Stimulated activated CD4-positive, alpha-beta T cell treated with anti-CD3 and anti-CD28 coated beads, Interleukin-2, amount 100 ng/mL, for 48 hours (primary cell): ENCODE measurements around the gene EIF3K.
A peak's percentile ranks its signal among the peaks of the same experiment; 100 is the strongest.

Experiments
- DNase-seq, 2 donors: peaks; one replicate each; pipeline ENCODE4 v3.0.0-alpha.2; 2020

The EIF3K gene

DNA sequence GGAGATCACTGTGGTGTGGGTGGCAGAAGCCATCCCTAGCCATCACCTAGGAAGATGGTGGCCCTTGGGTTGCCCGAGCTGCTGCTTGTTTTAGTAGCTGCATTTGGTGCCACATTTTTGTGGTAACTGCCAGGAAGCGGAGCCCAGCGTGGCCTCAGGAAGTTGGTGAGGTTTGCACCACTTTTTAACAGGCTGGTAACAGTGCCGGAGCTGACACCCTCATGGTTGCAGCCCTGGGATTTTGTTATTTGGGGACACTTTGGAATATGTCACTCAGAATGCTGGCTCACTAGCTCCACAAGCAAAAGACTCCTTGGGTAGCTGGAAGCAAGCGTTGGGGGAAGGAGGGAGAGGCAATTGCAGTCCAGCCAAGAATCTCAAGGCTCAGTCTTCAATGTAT is 50.6 kb downstream of the EIF3K start:
- no peak for DNase-seq

DNA sequence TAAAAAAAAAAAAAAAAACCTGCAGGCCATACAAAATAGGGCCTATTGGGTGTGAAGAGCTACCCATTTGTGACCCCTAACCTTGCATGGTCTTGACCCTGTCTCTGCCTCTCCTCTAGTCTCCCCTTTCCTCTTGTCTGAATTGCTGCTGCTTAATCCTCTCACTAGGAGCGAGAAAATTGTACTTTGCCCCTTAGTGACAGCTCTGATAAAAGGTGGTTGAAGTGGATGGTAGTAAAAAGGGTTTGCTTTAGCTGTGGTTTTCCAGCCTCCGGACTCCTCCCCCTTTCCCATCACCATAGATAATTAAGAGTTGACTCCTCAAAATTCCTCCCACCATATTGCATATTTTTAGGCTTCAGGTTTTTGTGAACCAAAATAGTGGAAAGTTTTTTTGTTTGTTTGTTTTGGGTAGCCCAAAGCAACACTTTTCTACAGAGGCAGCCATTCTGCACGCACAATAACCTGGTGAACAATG is 52.0 kb downstream of the EIF3K start:
- DNase-seq: no peak

DNA sequence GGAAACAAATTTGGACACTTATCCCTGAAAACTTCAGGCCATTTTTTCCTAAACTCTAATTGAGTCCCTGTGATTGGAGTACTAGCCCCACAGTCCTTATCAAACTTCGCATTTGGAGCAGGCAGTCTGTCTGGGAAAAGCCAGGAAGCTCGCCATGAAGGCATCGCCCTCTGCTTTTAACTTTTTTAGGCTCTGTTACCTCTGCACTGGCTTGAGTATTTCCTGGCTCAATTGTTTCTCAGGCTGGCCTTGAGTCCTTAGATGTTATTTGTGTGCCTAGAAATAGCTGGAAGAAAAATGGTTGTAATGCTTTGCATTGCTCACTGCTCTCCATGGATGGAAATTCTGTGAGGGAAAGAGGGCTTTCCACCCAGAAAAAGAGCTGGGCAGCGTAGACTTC is 52.7 kb downstream of the EIF3K start:
- DNase-seq: no peak

DNA sequence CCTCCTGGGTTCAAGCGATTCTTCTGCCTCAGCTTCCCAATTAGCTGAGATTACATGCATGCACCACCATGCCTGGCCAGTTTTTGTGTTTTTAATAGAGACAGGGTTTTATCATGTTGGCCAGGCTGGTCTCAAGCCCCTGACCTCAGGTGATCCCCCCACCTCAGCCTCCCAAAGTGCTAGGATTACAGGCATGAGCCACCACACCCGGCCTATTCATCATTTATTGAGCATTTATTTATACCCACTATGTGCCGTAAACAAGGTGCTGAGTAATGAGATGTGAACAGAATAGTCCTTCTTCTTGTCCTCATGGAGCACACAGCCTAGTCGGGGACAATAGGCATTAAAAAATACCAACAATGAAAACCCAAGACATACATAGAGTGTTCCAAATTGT is 54.0 kb downstream of the EIF3K start:
- DNase-seq: no peak

DNA sequence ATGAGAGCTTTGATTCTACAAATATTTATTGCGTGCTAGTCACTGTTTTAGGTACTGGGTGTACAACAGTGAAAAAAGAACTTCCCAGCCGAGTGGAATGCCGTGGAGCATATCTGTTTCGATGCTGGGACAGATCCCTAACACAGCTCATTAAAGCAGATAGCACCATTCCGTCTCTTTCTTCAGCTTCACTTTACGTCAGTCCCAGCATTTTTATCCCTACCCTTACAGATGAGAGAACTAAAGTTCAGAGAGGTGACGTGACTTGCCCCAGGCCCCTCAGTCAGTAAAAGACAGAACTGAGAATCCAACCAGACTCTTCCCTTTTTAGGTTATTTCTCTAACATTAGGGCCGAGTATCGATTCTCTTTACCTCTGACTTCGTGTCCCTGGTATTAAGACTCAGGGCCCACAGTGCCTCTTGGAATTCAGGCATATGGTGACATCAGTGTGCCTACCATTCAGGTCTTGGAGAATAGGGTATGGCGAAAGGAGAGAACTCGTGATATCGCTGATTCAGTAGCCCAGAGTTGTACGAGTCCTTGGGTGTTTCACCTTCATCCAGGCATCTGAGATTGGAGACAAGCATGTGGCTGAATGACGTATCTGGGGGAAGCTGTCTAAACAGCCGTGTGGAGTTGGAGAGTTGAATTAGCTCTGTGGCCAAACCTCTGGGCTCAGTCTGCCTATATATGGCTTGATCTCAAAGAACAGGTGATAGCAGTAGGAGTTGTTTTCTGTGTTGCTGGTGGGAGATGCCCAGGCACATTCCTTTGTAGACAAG is 55.6 kb downstream of the EIF3K start:
- no peak for DNase-seq

DNA sequence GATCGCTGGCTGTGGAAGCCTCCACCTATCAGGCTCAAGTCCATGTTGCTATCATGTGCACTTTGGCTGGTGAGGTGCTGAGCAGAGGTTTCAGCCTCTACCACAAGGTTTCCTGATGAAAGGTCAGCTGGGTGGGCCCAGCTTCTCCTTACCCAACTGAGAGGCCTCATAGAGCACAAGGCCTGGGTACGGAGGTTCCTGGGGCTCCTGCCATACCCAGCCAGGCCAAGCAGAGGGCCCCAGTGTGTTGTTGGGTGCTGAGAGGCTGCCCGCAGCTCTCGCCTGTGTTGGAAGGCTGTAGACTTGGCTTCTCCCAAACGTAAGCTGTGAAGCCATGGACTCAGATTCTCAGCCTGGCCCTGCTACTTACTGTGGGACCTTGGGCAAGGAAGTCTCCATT is 56.6 kb downstream of the EIF3K start:
- no peak for DNase-seq

DNA sequence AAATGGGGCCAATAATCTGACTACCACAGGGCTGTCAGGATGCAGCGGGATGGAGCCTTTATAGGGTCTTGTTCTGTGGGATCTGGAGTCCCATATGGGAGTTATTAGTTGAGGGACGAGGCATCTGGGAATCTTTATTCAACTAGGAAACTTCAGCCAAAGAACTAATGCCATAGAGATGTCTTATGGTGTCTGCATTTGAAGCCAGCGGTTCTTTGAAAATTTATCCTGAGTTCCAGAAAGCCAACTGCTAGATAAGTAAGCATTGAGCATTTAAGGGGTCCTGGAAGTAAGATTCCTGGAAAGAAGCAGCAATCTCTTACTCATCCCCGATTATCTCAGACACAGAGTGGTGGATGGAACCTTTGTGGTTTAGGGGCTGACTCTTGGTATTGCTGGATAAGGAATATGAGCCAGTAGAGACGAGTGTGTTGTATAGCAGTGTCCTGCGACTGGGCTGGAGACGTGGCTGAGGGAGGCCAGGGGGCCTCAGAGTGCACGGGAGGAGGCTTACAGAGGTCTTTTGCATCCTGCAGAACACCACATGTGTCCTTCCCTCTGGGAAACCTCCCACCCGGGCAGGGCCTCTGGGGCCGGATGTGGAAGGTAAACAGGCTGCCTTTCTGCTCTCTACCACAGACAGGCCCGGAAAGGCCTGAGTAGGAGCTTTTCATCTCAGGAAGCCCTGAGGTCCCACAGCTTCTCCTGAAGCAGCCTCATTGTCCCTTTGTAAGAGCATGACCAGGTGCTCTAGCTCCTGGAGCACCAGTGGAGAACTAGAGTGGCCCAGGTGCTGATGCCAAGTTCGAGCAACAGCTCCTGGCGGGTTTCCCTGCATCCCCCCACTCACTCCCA is 57.3 kb downstream of the EIF3K start:
- no peak for DNase-seq

DNA sequence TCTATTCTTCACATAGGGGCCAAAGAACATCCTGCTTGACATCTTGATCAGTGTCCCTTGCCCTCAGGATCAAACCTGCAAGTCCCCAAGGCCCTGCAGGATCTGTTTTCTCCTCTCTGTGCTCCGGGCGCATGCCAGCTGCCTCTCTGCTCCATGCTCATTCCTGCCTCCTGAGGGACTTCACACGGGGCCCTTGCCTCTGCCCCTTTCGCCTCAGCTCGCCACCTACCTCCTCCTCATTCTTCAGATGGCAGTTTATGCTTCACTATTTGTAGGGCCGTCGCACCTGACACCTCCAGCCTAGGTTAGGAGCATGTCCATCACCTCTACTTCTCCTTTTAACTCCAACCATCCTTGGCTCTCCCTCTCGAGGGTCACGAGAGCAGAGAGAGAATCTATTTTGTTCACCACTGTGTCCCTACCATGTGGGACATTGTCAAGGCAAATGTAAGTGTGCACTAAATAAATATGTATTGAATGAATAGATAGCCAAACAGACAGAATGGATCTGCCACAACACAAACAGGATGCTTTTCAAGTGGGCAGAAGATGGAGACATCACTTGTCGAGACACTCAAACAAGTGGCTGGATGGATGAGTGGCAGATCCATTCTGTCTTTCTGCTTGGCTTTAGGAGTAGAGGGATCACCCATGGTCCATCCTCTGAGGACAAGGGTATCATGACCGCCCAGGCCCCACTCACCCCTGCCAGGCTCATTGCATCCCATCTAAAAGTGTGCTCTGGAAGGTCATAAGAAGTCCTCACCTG is 58.1 kb downstream of the EIF3K start:
- DNase-seq: no peak

DNA sequence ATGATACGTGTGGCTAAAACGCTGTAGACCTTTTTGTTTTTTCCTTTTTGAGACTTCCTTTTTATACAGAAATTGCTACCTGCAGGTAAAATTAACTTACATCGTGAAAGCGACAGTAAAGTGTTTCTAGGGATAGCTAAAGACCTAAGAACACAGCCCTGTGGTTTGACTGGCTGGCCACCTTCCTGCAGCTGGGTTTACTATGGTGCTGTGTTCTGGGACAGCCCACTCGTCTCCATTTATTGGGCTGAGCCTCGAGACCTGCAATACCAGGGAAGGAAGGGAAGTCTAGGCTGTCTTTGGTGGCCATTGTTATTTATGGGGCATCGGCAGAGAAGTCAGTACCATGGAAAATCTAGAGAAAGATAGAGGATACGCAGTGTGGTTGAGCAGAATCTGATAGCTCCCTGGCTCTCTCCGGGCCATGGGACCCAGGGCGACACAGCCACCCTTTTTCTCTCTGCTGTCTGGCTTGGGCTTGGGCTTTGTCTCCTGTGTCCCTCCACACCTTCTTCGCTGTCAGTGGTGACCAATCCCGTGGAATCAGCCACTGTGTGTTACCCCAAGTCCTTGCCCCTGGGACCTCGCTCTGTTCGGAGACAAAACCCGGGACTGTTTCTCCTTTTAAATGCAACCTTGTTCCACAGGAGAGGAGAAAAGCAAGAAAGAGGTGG is 59.4 kb downstream of the EIF3K start:
- DNase-seq: no peak

DNA sequence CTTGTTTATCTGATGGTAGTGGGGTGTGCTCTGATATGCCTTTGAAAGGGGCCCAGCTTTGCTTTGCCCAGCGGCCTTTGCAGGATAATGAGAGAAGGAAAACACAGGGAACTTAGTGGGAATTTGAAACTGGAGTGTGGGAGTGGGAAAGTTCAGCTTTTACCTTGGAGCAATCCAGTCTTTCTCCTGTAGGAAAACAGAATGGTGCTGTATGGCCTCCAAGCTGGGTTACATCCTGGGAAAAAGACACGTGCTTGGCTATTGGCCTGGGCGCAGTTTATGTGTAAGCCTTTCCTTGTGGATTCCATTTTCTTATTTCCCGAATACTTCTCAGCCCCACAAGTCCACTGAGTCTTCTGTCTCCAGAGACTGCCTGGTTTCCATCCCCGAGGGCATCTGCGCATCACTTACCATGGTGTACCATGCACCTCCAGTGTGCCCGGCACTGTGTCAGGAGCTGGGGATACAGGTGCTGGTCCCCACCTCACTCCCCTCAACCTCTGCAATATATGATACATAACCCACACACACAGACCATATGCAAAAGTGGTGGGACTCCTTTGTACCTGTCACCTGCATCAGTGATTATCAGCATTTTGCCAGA is 60.0 kb downstream of the EIF3K start:
- DNase-seq: no peak

DNA sequence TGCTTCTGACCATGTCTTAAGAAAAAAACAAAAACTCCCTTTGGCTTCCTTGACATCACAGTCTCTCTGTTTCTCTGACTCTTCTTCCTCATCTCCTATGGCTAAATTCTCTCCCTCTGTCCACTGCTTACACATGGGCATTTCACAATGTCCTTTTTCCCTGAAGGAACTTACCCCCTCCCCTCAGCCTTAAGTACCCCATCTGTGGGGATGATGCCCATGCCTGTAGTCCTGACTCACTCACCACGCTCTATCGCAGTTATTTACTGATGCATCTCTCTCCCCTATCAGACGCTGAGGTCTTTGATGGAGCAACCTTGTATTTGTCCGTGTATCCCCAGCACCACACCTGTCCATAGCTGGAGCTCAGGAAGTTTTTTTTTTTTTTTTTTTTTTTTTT is 60.9 kb downstream of the EIF3K start:
- no peak for DNase-seq

DNA sequence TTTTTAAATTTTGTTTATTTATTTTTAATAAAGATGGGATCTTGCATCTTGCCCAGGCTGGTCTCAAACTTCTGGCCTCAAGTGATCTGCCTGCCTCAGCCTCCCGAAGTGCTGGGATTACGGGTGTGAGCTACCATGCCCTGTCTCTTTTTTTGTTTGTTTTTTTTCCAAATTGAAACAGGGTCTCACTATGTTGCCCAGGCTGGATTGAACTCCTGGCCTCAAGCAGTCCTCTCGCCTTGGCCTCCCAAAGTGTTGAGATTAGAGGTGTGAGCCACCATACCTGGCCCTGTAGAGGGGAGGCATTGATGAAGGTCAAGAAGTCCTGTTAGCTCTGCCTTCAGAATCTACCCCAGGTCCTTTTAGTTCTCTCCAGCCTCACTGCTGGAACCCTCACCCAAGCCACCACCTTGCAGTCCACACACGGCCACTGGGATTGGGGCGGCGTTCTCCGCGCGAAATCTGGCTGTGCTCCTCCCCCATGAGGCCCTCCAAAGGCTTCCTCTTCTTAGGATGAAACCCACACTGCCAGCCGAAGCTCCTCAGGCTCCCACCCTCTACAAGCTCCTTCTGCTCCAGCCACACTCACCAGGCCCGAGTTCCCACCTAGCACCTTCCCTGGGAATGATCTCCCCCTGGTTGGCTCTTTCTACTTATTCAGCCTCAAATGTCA is 63.3 kb downstream of the EIF3K start:
- DNase-seq: no peak

DNA sequence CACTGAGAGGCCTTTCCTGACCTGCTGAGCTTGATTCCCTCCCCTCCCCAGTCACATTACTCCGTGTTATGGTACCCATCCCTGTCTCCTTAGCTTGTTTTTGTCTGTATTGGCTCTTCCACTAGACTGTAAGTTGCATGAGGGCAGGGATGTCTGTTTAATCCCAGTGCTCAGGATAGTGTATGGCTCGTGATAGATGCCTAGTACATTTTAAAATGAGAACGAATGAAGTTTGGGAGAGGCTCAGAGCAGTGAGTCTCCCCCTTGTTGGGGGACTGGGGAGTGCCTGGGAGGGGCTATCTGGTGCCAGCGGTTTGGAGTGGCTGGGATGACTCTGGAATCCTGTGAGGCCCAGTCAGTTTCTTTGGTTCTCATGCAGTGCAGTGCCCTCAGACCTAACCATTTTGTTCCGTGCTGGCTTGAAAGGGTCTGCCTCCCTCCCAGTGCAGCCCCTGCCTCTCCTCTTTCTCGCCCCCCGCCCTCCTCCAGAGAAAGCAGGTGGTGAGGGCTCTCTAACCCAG is 63.9 kb downstream of the EIF3K start:
- no peak for DNase-seq

DNA sequence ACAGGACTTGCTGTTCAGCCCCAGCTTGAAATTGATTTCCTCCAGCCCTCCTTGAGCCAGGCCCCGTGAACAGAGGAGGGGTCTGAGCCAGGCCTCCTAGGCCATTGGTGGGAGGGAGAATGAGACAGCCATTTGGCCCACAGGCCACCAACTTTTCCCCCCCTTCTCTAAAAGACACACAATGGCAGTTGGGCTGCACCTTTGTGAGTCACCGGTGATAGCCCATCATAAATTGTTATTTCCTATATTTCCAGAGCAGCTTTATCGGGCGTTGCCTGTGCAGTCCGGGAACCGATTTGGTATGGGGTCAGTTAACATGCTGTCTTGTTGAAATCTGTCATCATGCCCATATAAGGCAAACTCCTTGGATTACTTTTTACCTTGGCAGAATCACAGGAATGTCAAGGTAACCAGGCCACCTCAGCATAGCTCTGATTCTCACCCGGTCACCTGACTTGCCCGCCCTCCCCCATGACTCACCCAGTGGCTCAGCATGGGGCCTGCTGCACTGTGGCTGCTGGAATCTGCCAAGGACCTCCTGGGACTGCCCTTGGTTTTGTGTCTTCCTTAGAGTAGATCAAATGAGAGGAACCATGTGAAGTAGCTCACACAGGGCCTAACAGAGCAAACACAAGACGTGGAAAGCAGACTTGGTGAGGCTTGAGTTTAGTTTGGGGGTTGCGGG is 64.5 kb downstream of the EIF3K start:
- DNase-seq: peak; percentile 30 to 36

DNA sequence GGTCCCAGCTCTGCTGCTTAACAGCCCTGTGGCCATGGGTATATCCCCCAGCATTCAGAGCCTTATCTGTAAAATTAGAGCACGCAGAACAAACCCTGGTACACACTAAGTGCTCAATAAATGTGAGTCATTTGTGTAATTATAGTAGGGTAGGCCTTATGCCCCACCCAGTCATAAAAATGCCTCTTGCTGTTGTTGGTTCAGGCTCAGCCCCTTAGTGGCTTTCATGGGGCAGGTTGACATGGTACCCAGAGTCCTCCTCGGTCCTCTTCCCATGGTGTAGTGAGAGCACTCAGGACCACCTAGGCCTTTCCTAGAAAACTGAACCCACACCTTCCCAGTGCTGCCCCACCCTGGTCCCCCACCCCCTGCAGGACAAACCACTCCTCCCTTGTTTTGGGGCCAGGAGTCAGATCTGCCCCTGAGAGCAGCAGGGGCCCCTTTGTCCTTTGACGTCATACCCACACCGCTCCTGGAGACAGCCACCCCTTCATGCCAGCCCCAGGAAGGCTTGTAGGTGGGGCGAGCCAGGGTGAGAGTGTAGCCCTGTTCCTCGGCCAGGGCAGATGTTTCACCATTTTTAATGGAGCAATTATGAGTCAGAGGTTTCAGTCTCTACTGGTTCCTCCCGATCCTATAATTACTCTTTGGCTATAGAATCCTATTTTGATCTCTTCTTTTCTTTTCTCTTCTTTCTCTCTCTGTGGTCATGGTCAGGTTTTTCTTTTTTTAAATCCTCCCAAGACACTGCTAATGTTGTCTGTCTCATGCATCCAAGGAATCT is 65.3 kb downstream of the EIF3K start:
- DNase-seq: no peak

DNA sequence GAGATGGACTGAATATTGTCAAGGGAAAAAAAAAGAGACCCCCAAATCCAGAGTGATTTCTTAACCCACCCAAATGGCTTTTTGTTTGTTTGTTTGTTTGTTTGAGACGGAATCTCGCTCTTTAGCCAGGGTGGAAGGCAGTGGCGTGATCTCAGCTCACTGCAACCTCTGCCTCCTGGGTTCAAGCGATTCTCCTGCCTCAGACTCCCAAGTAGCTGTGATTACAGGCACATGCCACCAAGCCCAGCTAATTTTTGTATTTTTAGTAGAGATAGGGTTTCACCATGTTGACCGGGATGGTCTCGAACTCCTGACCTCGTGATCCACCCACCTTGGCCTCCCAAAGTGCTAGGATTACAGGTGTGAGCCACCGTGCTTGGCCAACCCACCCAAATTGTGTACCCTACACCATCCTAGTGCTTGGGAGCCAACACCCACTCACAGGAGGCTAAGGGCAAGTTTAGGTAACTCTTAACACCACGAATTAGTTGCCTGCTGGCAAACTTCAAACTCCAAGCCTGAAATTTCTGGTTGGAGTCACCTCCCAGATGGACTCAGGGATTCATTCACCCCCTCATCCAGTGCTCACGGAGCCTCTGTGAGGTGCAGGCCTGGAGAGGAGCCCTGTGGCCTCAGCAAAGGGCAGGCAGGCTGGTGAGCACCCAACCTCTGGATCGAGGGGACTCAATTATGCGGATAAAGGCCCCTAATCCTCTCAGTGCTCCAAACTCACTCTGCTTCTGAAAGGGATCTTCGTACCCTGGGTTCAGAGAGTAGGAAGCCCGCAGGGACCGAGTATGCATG is 66.1 kb downstream of the EIF3K start:
- no peak for DNase-seq

DNA sequence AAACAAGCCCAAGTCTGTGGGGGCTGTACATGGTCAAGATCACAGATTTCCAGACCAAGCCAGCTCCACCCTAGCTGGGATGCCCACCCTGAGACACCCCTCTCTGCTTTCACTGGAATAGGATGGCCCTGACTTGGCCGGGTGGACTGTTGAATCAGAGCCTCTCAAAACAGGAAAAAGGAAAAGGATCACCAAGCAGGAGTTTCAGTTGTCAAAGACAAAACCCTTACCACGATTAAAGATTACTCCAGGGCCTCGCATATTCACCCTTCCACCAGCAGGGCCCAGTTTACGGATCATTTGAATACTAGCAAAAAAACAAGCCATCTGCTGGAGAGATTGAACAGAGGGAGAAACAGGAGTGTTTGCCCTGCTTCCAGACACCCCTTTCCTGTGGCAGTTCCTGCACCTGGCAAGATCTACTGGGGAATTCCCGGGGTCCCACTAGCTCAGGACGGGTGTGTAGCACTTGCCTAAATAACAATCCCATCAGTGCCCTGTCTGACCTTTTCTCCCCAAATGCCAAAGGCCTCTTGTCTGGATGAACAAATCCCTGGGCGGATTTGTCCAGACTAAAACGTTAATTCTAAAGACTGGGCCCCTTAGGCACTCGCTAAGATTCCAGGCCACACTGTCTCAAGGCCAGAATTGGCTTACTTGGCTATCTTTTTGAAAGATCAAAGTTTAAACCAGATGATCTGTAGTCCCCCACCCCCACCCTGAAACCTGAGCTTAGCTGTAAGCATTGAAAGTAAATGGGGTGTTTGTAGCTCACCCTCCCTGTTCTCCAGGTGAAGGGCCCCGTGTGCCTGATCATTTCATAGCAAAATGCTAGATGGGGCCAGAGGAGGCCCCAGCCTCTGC is 66.9 kb downstream of the EIF3K start:
- no peak for DNase-seq

DNA sequence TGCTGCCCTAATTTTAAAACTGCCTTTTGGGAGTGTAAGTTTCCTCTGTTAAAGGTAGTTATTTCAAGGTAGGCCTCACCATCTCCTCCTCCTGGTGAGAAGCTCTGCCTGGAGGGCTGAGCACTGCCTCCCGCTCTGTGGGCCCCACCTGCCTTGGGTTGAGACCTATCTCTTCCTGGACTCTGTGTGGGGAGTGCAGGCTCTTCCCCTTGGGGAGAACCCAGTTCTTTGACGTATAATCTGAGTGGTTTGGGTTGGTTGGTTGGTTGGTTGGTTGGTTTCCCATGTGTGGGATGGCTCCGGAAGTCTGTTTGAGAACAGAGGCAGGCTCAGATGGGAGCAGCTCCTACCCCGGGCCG is 67.5 kb downstream of the EIF3K start:
- no peak for DNase-seq
